BJ (cell line): Measurements from ENCODE around the gene KIAA0753. TPM values are rescaled to one million over a fixed set of nuclear protein-coding genes. Genes with fewer than 3 reads are reported as not detected.

Source experiments
- CTCF ChIA-PET: fragments of 350-600 bp; formaldehyde crosslinking; extraction: SDS; loops from one replicate; lab custom pipeline; 2021; ENCODE audit warnings: antibody characterized with exemption, inconsistent platforms; lab: Yijun Ruan, JAX
- POLR2A ChIA-PET: fragments of 300-600 bp; sonication (Branson Sonifier 250); formaldehyde crosslinking; extraction: SDS; loops from one replicate; lab custom pipeline; 2021; ENCODE audit warnings: antibody characterized with exemption; lab: Charles Lee
- DNase-seq: peaks from one replicate; pipeline ENCODE4 v3.0.0-alpha.2; 2011; ENCODE audit warnings: low read depth
- H3K27me3 ChIP-seq: 2 replicates; pipeline ENCODE4 v1.6.0; 2011; ENCODE audit warnings: low read length; ENCODE audit not compliant: control insufficient read depth, insufficient read depth
- H3K36me3 ChIP-seq: 2 replicates; pipeline ENCODE4 v1.5.1; 2011; ENCODE audit warnings: low read length; ENCODE audit not compliant: control insufficient read depth, insufficient read depth
- H3K4me3 ChIP-seq: 2 replicates; pipeline ENCODE4 v1.5.1; 2011; ENCODE audit warnings: low read depth, mild to moderate bottlenecking, control low read depth, low read length
- polyA plus RNA-seq: library from polyadenylated mRNA; depleted of rRNA; stranded (reverse); fragments of >200 nt; gene quantifications from 2 replicates; pipeline ENCODE4 v1.2.3, GENCODE V29; 2011
- TF ChIP-seq, protein P1 (sequence below): IDR thresholded peaks from 2 replicates; pipeline ENCODE4 v1.5.1; 2011; ENCODE audit warnings: low read depth, mild to moderate bottlenecking, control low read depth, inconsistent platforms, low read length, moderate library complexity; ENCODE audit not compliant: insufficient read depth

KIAA0753 gene
- polyA plus RNA-seq, 1 experiment: 5.4 TPM

DNA sequence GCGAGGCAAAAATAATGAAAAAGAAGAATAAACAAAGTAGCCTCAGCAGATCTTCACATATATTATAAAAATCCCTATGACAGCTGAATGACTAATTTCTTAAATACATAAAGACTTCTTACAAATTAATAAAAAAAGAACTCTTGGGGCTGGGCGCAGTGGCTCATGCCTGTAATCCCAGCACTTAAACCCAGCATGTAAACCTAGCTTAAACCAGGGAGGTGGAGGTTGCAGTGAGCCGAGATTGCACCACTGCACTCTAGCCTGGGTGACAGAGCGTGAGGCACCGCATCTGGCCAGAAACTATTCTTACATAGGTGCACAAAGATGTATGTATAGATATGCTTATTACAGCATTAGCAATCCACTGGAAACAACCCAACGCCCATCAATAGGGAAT is 38.7 kb upstream of the KIAA0753 start:
- no peak for DNase-seq
- CTCF ChIA-PET: interaction anchor here (1.0 to 5.1 kb wide), 2 partner anchors 13 to 215 kb away, joined by 3 to 29 read pairs; no protein-coding TSS in a partner anchor
- no peaks in the 10 kb centered on the region for H3K36me3 ChIP-seq
- TF ChIP-seq, protein P1, sequence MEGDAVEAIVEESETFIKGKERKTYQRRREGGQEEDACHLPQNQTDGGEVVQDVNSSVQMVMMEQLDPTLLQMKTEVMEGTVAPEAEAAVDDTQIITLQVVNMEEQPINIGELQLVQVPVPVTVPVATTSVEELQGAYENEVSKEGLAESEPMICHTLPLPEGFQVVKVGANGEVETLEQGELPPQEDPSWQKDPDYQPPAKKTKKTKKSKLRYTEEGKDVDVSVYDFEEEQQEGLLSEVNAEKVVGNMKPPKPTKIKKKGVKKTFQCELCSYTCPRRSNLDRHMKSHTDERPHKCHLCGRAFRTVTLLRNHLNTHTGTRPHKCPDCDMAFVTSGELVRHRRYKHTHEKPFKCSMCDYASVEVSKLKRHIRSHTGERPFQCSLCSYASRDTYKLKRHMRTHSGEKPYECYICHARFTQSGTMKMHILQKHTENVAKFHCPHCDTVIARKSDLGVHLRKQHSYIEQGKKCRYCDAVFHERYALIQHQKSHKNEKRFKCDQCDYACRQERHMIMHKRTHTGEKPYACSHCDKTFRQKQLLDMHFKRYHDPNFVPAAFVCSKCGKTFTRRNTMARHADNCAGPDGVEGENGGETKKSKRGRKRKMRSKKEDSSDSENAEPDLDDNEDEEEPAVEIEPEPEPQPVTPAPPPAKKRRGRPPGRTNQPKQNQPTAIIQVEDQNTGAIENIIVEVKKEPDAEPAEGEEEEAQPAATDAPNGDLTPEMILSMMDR: no peak
- no peak overlapping the region for H3K4me3 ChIP-seq
- POLR2A ChIA-PET: no interaction called here
- H3K27me3 ChIP-seq: peaks cover 5% of the 10 kb centered on the region

DNA sequence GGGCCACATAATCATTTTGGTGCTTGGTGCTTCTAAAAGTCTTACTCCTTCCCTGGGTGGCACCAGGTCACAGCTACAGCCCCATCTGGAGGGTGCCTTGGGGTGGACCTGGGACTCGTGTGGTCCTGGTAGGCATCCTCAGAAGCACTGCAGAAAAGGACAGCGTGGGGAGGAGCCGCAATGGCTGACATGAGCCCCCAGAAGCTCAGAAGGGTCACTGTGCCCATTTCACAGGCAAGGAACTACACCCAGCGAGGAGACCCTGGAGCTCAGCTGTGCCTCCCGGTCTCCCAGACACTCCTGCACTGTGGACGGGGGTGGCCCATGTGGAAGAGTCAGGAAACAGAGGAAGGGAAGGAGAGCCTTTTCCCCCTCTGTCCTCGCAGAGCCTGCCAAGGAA is 37.4 kb upstream of the KIAA0753 start:
- DNase-seq: no peak
- ChIA-PET CTCF (interaction anchor here (0.7 to 5.1 kb wide), 3 partner anchors 12 to 206 kb away, joined by 3 to 29 read pairs (median 5); no protein-coding TSS in a partner anchor), POLR2A (no interaction called here)
- Histone ChIP-seq H3K36me3 (no peaks in the 10 kb centered on the region), H3K4me3 (no peak overlapping the region), H3K27me3 (peaks cover 5% of the 10 kb centered on the region)
- TF ChIP-seq, protein P1: no peak

DNA sequence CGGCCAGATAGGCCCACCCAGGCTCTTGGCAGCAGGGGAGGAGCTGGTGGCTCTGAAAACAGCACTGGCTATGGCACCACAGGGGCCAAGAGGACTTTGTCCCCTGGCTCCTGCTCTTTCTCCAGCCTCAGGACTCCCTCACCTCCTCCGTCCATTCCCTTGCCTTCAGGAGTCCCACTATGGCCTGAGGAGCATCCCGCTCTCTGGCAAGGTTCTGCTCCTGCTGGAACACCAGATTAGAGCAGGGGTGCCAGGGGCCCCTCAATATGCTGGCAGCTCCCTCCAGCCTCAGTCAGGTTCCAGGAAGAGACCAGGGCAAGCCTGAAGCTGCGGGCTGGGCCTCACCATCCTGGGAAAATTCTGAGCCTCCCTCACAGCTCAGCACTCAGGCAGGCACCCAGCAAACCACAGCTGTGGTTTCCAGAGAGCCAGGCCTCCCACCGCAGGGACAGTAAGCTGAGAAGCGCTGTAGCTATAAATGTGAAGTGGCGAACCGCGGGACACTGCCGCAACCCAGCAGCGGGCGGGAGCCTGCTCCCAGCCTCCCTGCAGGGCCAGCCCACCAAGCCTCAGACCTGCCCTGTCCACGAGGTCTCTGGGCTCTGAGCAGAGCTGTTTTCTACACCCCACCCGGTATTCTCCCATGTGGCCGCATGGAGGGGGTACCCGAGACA is 36.8 kb upstream of the KIAA0753 start:
- Histone ChIP-seq H3K27me3 (peaks cover 5% of the 10 kb centered on the region), H3K4me3 (no peak overlapping the region), H3K36me3 (no peaks in the 10 kb centered on the region)
- DNase-seq: no peak
- CTCF ChIA-PET: interaction anchor here (0.6 to 5.1 kb wide), 4 partner anchors 11 to 344 kb away, joined by 3 to 29 read pairs (median 4); no protein-coding TSS in a partner anchor
- TF ChIP-seq, protein P1: no peak
- POLR2A ChIA-PET: no interaction called here

DNA sequence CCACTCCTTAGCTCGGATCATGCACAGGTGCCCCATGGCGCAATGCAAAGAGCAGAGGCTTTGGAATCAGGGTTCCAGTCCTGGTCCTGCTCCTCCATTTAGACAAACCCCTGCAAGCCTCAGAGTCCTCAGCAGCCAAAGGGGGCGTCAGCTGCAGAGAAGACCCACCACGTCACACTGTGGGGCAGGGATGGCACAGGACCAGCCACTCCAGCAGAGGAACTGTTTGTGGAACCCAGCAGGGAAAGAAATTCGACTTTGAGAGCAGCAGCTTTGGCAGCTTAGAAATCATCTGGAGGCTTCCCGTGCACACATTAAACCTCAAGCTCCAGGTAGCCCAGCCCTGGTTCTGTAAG is 36.3 kb upstream of the KIAA0753 start:
- DNase-seq: no peak
- Histone ChIP-seq H3K36me3 (no peaks in the 10 kb centered on the region), H3K4me3 (no peak overlapping the region), H3K27me3 (peaks cover 5% of the 10 kb centered on the region)
- CTCF ChIA-PET: interaction anchor here (0.6 to 5.1 kb wide), 3 partner anchors 11 to 345 kb away, joined by 3 to 29 read pairs (median 5); no protein-coding TSS in a partner anchor
- POLR2A ChIA-PET: no interaction called here
- TF ChIP-seq, protein P1: no peak

DNA sequence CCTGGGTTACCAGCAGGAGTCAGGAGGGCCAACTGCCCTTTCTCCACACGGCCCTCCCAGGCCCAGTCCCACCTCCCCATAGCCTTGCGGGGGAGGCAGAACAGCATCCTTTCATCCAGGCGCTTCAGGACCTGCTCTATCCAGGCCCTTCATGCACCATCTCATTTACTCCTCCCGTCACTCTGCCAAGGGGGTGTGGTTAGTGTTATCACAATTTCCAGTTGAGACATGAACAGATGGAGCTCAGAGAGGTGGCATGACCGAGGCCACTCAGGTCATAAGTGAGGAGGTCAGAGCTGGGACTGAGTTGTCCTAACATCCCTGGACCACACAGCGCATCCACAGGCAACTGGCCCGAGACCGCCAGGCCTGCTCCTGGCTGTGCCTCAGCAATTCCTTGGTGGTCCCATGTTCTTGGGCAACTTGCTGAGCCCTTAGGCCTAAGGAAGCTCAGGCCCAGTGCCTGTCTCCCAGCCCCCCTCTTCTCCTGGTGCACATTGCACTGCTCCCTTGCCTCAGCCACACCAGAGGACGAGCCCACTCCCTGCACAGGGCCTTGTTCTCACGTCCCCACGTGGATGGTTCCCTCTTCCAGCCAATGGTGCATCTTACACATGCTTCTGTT is 34.8 kb upstream of the KIAA0753 start:
- H3K36me3 ChIP-seq: no peaks in the 10 kb centered on the region
- DNase-seq: no peak
- no peak overlapping the region for H3K4me3 ChIP-seq
- ChIA-PET POLR2A (no interaction called here), CTCF (interaction anchor here (1.2 kb wide), 1 partner anchor 9 kb away, joined by 4 read pairs; no protein-coding TSS in a partner anchor)
- H3K27me3 ChIP-seq: peaks cover 5% of the 10 kb centered on the region
- TF ChIP-seq, protein P1: no peak
